Measurements from ENCODE around the gene SOX3. TPM values are rescaled to one million over a fixed set of nuclear protein-coding genes. Genes with fewer than 3 reads are reported as not detected.
A peak's percentile ranks its signal among the peaks of the same experiment; 100 is the strongest.

SOX3 gene
- total RNA-seq, 1 experiment from 2014 or later, result not detected

GRCh38 chrX:140525448-140525847 is 20.6 kb upstream of the SOX3 start:
- no peak overlapping the region for H3K27ac ChIP-seq (ENCODE audit: low read length)
- POLR2A ChIA-PET (ENCODE audit: unreplicated experiment), result no interaction called here

DNA sequence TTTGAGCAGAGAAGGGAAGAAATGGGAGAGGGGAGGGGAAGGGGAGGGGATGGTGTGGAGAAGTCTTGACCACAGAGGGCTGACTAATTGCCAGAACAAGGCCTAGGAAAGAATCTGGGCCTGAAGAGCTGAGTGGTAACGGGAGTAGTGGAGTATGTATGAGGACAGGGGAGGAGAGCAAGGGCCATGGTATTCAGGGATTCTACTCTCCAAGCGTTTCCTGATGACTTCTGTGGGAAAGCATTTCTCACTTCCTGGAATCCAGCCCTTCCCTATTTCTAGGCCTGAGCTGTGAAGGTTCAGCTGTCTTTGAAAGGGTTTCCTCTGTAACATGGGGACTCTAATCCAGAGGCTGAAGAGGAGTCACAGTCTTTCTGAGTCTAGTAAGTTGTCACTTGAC is 19.7 kb upstream of the SOX3 start:
- Histone ChIP-seq H3K27ac (ENCODE audit: low read length) (no peak overlapping the region), H3K9ac (ENCODE audit: low read length) (no peak overlapping the region), H3K4me2 (ENCODE audit: low read length) (no peak overlapping the region), H3K9me2 (replicated peaks; ENCODE audit: low read length) (no peaks in the 10 kb centered on the region), H3K27me3 (ENCODE audit: low read length) (no peaks in the 10 kb centered on the region), H3F3A (ENCODE audit: low read length, unreplicated experiment) (no peaks in the 10 kb centered on the region), H3K36me3 (ENCODE audit: low read depth, low read length) (no peaks in the 10 kb centered on the region), H4K20me1 (ENCODE audit: low read length) (no peaks in the 10 kb centered on the region), H3K4me3 (ENCODE audit: low read length) (no peak overlapping the region), H3K4me1 (ENCODE audit: insufficient read depth, low read length) (no peaks in the 10 kb centered on the region), H2AFZ (ENCODE audit: low read length) (no peak overlapping the region), H3K79me2 (ENCODE audit: low read length) (no peaks in the 10 kb centered on the region), H3K9me3 (ENCODE audit: low read length) (no peaks in the 10 kb centered on the region)
- no peak for TF ChIP-seq EZH2phosphoT487 (IDR thresholded peaks at IDR 0.05; ENCODE audit: borderline replicate concordance, low read length)
- TF ChIP-seq EZH2 (IDR thresholded peaks at IDR 0.05; ENCODE audit: low read length, unreplicated experiment), result no peak
- no peak for TF ChIP-seq CTCF (conservative IDR thresholded peaks at IDR 0.05; ENCODE audit: low read depth, low read length)
- ChIA-PET CTCF (no interaction called here), POLR2A (ENCODE audit: unreplicated experiment) (no interaction called here)
- DNase-seq (peak; percentile 2), ATAC-seq (no peak)
- intact Hi-C loops (cut with micrococcal nuclease), result no loop called here
- BruUV-seq (replicated peaks), result no TSS peak

More at GRCh38 chrX:140525448-140525847, 20.6 kb upstream of the SOX3 start:
- Histone ChIP-seq H3K36me3 (ENCODE audit: low read depth, low read length) (no peaks in the 10 kb centered on the region), H3K9ac (ENCODE audit: low read length) (no peak overlapping the region), H4K20me1 (ENCODE audit: low read length) (no peaks in the 10 kb centered on the region), H3F3A (ENCODE audit: low read length, unreplicated experiment) (no peaks in the 10 kb centered on the region), H3K9me3 (ENCODE audit: low read length) (no peaks in the 10 kb centered on the region), H3K4me3 (ENCODE audit: low read length) (no peak overlapping the region), H3K4me2 (ENCODE audit: low read length) (no peak overlapping the region), H3K79me2 (ENCODE audit: low read length) (no peaks in the 10 kb centered on the region), H3K27me3 (ENCODE audit: low read length) (no peaks in the 10 kb centered on the region), H2AFZ (ENCODE audit: low read length) (no peak overlapping the region), H3K9me2 (replicated peaks; ENCODE audit: low read length) (no peaks in the 10 kb centered on the region), H3K4me1 (ENCODE audit: insufficient read depth, low read length) (no peaks in the 10 kb centered on the region)
- ATAC-seq (no peak), DNase-seq (no peak)
- intact Hi-C loops (cut with micrococcal nuclease), result no loop called here
- no peak for TF ChIP-seq CTCF (conservative IDR thresholded peaks at IDR 0.05; ENCODE audit: low read depth, low read length)
- no peak for TF ChIP-seq EZH2phosphoT487 (IDR thresholded peaks at IDR 0.05; ENCODE audit: borderline replicate concordance, low read length)
- no peak for TF ChIP-seq EZH2 (IDR thresholded peaks at IDR 0.05; ENCODE audit: low read length, unreplicated experiment)
- CTCF ChIA-PET, result no interaction called here
- no TSS peak for BruUV-seq (replicated peaks)

DNA sequence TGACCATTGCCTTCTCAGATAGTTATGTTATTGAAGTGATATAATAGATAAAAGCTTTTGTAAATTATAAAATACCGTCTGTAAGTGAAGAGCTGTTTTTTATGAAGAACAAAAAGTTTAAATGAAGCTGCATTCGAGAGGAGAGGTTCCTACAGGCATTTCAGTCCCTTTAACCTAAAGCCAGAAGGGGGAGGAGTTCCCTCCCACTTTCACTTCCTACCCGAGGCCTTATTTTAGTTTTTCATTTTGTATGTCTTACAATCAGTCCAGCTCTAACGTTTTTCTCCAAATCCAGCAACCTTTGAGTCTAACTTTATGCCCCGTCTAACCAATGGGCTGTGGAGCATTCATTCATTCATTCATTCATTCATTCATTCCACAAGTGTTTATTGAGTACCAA is 16.5 kb upstream of the SOX3 start:
- H3K4me1 ChIP-seq (ENCODE audit: insufficient read depth, low read length), result no peaks in the 10 kb centered on the region
- ChIA-PET POLR2A (ENCODE audit: unreplicated experiment) (no interaction called here), CTCF (no interaction called here)
- BruUV-seq (replicated peaks), result no TSS peak
- no peaks in the 10 kb centered on the region for H3K79me2 ChIP-seq (ENCODE audit: low read length)
- H3K27me3 ChIP-seq (ENCODE audit: low read length), result peaks cover 9% of the 10 kb centered on the region; the same call in 1 of the 2 replicates
- H3K27ac ChIP-seq (ENCODE audit: low read length), result no peak overlapping the region
- H3F3A ChIP-seq (ENCODE audit: low read length, unreplicated experiment), result no peaks in the 10 kb centered on the region
- H3K36me3 ChIP-seq (ENCODE audit: low read depth, low read length), result no peaks in the 10 kb centered on the region
- no peak for ATAC-seq
- no peak for DNase-seq
- H3K9me3 ChIP-seq (ENCODE audit: low read length), result no peaks in the 10 kb centered on the region
- intact Hi-C loops (cut with micrococcal nuclease), result no loop called here
- H3K9ac ChIP-seq (ENCODE audit: low read length), result no peak overlapping the region
- H3K4me2 ChIP-seq (ENCODE audit: low read length), result no peak overlapping the region
- H3K9me2 ChIP-seq (replicated peaks; ENCODE audit: low read length), result no peaks in the 10 kb centered on the region
- H2AFZ ChIP-seq (ENCODE audit: low read length), result no peak overlapping the region
- TF ChIP-seq EZH2phosphoT487 (IDR thresholded peaks at IDR 0.05; ENCODE audit: borderline replicate concordance, low read length) (no peak), CTCF (conservative IDR thresholded peaks at IDR 0.05; ENCODE audit: low read depth, low read length) (no peak), EZH2 (IDR thresholded peaks at IDR 0.05; ENCODE audit: low read length, unreplicated experiment) (no peak)
- H4K20me1 ChIP-seq (ENCODE audit: low read length), result no peaks in the 10 kb centered on the region
- no peak overlapping the region for H3K4me3 ChIP-seq (ENCODE audit: low read length)

Measured in PC-3 (cell line).